NCI-H1694 treated with DMSO at 0.1 percent for 48 hours (cell line): ENCODE results near the gene RNF133.

Source experiments
- DNase-seq: peaks from one replicate; lab custom pipeline; 2025; lab: John Stamatoyannopoulos, UW

The RNF133 gene

GRCh38 chr7:122699017-122699416 lies at the start of gene RNF133:
RNF133 (minus strand) TSS chr7:122699117; CDS start chr7:122698918, 199 bp downstream.
- DNase-seq: no peak

- peak; percentile 60 for DNase-seq
Measured at GRCh38 chr7:122748195-122748594, 49.3 kb upstream of the RNF133 start.

- DNase-seq: no peak
Measured at GRCh38 chr7:122746948-122747347, 48.0 kb upstream of the RNF133 start.

GRCh38 chr7:122743211-122743610 lies 44.3 kb upstream of the RNF133 start:
- DNase-seq: no peak

DNA sequence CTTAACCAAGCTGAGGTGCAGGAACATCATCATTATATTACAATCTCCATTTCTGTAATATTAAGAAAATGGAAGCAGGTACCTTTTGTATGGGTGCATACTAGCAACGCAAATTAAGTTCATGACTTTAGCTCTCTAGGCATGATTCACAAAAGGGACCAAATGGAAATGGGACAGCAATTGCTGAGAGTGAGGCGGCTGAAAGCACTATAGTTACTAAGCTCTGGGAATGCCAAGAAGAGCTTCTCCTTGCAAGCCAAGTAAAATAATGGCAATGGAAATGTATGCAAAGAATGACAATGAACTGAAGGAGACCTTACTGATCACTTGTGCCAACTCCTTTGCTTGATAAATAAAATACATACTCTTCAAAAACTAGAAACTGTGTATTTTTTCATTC lies 40.0 kb upstream of the RNF133 start:
- no peak for DNase-seq

DNA sequence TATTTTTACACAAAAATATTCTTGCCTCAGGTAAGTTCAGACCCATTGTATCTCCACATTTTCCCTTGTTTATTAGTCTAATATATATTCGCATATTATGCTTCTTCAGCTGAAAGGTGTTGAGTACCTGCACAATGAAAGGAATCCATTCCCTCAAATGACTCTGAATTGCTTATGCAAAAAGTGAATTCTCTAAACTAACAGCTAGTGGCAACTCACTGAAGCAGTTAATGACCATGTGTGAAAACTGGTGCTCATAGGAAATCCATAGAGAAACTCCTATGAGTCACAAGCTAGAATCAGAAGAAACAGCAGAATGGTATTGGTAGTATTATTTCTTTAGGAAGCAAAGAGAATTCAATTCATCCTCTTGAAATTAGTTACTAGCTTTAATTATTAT lies 37.3 kb upstream of the RNF133 start:
- DNase-seq: peak; percentile 10

DNA sequence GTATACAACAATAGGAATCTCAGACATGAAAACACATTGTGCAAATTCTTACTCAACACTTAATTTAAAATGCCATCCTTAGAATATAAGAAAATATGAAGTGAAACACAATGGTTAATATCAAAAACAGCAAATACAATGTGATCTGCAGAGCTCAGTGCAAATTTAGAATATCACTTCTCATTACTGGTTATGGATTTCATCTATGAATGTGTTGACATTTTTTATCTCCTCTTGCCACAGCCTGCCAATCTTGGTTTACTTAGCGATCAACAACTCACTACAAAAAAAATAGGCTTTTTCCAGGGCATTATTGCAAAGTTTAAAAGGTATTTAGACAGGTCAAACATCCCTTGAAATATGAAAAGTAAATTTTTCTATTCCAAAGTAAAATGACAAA lies 28.8 kb upstream of the RNF133 start:
- DNase-seq: no peak

DNA sequence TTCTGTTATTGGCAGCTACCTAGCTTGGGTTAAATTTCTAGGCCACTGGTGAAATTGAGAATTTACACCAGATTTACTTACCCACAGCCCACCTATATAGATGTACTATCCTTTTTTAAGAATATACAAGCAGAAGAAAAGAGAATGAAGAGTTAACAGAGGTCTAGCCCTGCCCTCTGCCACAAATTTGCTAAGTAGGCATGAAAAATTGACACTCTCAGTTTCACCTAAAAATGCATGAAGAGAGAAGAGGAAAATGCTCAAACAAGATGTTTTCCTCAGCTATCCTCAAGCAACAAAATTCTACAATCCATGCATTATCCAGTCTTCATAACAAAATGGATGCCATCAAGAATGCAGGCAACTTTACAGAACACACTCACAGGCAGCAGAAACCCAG lies 28.4 kb upstream of the RNF133 start:
- DNase-seq: no peak

- DNase-seq: no peak
Measured at GRCh38 chr7:122726881-122727280, 28.0 kb upstream of the RNF133 start.

DNA sequence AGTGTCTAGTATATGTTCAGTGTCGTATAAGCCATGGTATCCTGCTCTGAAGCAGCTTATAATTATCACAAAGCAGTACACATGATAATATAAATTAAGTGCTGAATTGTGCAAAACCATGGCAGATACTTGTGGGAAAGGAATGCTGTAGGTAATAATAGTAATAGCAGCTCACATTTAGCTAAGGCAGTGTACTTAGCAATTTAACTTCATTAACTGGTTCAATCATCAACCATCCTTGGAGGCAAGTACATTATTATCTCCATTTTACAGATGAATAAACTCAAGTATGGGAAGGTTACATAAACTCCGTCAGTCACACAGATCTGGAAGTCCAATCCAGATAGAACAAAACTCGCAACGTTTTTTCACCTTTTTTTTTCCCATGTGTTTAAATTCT lies 25.4 kb upstream of the RNF133 start:
- no peak for DNase-seq

- no peak for DNase-seq
Measured at GRCh38 chr7:122719010-122719578, 20.2 kb upstream of the RNF133 start.

- no peak for DNase-seq
Measured at GRCh38 chr7:122717356-122718089, 18.6 kb upstream of the RNF133 start.

GRCh38 chr7:122715183-122715582 lies 16.3 kb upstream of the RNF133 start:
- DNase-seq: no peak

- DNase-seq: no peak
Measured at GRCh38 chr7:122710916-122711315, 12.0 kb upstream of the RNF133 start.

GRCh38 chr7:122709930-122710646 lies 11.2 kb upstream of the RNF133 start:
- DNase-seq: no peak

GRCh38 chr7:122706836-122707235 lies 7.9 kb upstream of the RNF133 start:
- no peak for DNase-seq

DNA sequence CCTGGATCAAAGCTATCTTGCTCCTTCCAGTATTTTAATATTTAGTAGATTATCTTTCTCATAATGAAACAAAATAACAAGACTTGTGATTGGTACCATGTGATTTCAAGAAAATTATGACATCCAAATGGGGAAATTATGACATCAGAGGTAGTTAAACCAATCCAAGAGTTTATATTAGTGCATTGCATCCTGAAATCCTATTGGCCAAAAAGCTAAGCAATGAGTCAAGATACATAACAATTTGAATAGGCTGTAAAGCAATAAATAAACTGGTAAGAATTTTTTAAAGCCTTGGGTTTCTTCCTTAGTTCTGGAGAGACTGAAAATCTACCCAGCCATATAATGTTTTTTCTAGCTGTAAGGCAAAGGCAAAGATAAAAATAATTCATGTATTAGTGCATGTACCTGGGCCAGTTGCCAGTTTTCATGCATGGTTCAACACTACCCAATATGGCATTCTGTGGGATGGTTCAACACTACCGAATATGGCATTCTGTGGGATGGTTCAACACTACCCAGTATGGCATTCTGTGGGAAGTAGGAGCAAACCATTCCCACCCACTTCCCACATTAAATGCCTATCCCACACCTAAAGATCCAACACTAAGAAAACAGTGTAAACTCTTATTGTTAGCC lies 4.1 kb upstream of the RNF133 start, which contains the start of gene RNF148:
TSS of gene RNF148 (minus strand) at position 51 of the 639 bp plus-strand sequence. CDS start 172 bp downstream, outside the sequence.
- no peak for DNase-seq

- no peak for DNase-seq
Measured at GRCh38 chr7:122695816-122696215, 3.1 kb downstream of the RNF133 start.

DNA sequence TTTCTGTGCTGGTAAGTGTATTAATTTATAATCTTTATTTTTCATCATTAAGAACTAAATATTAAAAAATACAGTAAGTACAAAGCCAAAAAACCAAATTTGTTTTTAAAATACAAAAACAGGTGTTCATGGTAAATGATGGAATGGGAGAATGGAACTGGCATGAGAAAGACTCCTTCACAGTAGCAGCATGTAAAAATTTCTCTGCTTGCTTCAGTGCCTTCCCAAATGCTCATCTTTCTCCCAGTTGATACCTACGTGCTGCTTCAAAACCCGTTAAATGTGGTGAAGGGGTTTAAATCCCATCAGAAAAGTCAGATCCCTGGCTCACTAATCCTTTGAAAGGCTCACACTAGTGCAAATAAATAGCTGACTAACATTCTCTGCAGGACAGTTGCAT lies 4.2 kb downstream of the RNF133 start:
- no peak for DNase-seq

DNA sequence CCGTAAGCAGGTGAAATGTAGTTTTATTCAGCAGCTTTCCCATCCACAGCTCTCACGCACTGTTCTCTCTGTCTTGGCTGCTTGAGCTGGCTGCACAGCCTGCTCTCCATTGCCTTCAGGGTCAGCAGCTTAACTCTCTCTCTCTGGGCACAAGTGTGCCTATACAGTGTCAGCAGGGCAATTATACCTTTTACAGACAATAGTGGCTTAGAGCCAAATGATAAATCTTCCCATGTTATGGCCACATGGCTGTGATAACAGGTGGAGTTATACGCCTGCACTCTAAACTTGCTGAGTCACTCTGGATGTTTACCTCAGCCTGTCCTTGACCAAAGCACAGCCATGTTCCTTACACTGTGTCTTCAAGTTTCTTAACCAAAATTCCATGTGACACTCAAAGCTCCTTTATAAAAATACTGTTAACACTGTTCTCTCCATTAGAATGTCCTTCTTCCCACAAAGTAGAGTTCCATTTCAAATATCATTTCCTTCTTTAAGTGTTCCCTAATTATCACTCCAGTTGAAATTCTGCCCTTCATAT lies 6.1 kb downstream of the RNF133 start:
- DNase-seq: no peak

- no peak for DNase-seq
Measured at GRCh38 chr7:122691569-122692235, 7.2 kb downstream of the RNF133 start.
